ENCODE data around the gene MGAT4A. TPM values are rescaled to one million over a fixed set of nuclear protein-coding genes. Genes with fewer than 3 reads are reported as not detected.

The MGAT4A gene
- total and polyA plus RNA-seq, 2 of the 8 experiments (the other 6 are each of a cell fraction or from before 2014, with no cell fraction given) = 1.4 to 7.7 TPM

DNA sequence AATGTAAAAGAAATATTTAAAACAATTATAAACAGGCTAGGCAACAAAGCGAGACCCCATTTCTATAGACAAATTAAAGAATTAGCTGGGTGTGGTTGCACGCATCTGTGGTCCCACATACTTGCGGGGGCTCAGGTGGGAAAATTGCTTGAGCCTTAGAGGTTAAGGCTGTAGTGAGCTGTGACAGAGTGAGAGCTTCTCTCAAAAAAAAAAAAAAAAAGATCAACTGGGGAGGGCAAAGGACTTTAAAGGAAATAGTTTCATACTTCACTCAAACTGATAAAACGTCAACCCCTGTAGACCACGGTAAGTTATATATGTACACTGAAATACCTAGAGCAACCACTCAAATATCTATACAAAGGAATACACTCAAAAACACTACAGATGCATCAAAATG lies 37.5 kb downstream of the MGAT4A start:
- Histone ChIP-seq H3K9ac (replicated peaks in 1 of 4; ENCODE audit: extremely low read depth in 1 of 4, low read depth in 3 of 4, low read length in 3 of 4) (no peak overlapping the region), H3K4ac (replicated peaks; ENCODE audit: insufficient read length, low read depth, low read length) (no peak overlapping the region), H3K36me3 (ENCODE audit: control insufficient read depth in 2 of 4, insufficient read depth in 4 of 4, low read length in 3 of 4) (no peaks in the 10 kb centered on the region), H3K23me2 (ENCODE audit: low read depth, low read length) (no peaks in the 10 kb centered on the region), H3K79me2 (ENCODE audit: control insufficient read depth in 1 of 2, insufficient read depth in 2 of 2, low read length in 2 of 2) (no peaks in the 10 kb centered on the region), H4K91ac (replicated peaks; ENCODE audit: insufficient read length, low read length) (no peak overlapping the region), H2BK120ac (replicated peaks; ENCODE audit: low read depth, low read length) (no peak overlapping the region), H2BK20ac (ENCODE audit: low read length) (no peak overlapping the region), H3K27me3 (replicated peaks in 1 of 4; ENCODE audit: control insufficient read depth in 3 of 4, extremely low read depth in 1 of 4, insufficient read depth in 3 of 4, low read length in 3 of 4) (no peaks in the 10 kb centered on the region), H4K5ac (ENCODE audit: insufficient read length, low read depth, low read length) (no peak overlapping the region), H2BK5ac (ENCODE audit: low read depth, low read length) (no peak overlapping the region), H3K4me2 (ENCODE audit: insufficient read depth in 1 of 2, low read depth in 2 of 2, low read length in 2 of 2) (no peak overlapping the region), H3K4me1 (replicated peaks in 1 of 4; ENCODE audit: control insufficient read depth in 3 of 4, insufficient read depth in 4 of 4, low read length in 3 of 4) (no peaks in the 10 kb centered on the region), H2AK5ac (ENCODE audit: low read depth, low read length) (no peak overlapping the region), H3K4me3 (ENCODE audit: extremely low read depth in 1 of 4, insufficient read depth in 2 of 4, low read depth in 3 of 4, low read length in 4 of 4) (no peak overlapping the region), H2BK15ac (ENCODE audit: low read length) (no peak overlapping the region), H3K27ac (ENCODE audit: low read depth, low read length) (no peak overlapping the region), H2AFZ (ENCODE audit: low read length) (no peak overlapping the region), H3K23ac (ENCODE audit: insufficient read length) (no peak overlapping the region), H3K18ac (ENCODE audit: extremely low read depth, low read length) (no peak overlapping the region), H3K79me1 (ENCODE audit: low read depth, low read length) (no peaks in the 10 kb centered on the region), H3K56ac (replicated peaks; ENCODE audit: insufficient read length, low read depth, low read length) (no peak overlapping the region), H2BK12ac (ENCODE audit: low read depth, low read length) (no peak overlapping the region), H4K20me1 (replicated peaks in 1 of 2; ENCODE audit: control insufficient read depth in 1 of 2, insufficient read depth in 2 of 2, low read length in 2 of 2) (no peaks in the 10 kb centered on the region), H4K8ac (ENCODE audit: extremely low read depth, insufficient read depth, low read length) (no peak overlapping the region), H3K14ac (ENCODE audit: insufficient read length) (no peak overlapping the region), H3K9me3 (ENCODE audit: insufficient read depth in 2 of 2, low read depth in 1 of 2, low read length in 1 of 2) (no peaks in the 10 kb centered on the region)
- ChIA-PET CTCF (ENCODE audit: partially characterized antibody) (interaction anchor here (0.9 to 1.0 kb wide), 3 partner anchors 11 to 126 kb away, joined by 3 read pairs; no protein-coding TSS in a partner anchor), POLR2A (ENCODE audit: partially characterized antibody) (no interaction called here)
- DNase-seq (ENCODE audit: low read depth in 1 of 2, low spot score in 2 of 2) (no peak), FAIRE-seq (no peak)
- 92% methylated on average over 5 of the region's 5 CpGs; no CpG with 5 or more reads in 1 of the 2 experiments for WGBS, 2 experiments (ENCODE audit: extremely low coverage in 1 of 2, insufficient coverage in 1 of 2, insufficient read length in 1 of 2, insufficient replicate concordance in 2 of 2, low coverage in 1 of 2, low lambda C conversion rate in 2 of 2, missing lambda C conversion rate in 1 of 2)
- TF ChIP-seq RNF2 (IDR thresholded peaks at IDR 0.05; ENCODE audit: borderline replicate concordance, low read depth, low read length, missing control alignments, poor library complexity, severe bottlenecking) (no peak), EGR1 (IDR thresholded peaks at IDR 0.05; ENCODE audit: borderline replicate concordance, low read depth, low read length) (no peak), SIN3A (conservative IDR thresholded peaks at IDR 0.05 in 1 of 2, IDR thresholded peaks at IDR 0.05 in 1 of 2; ENCODE audit: low read depth in 1 of 2, low read length in 2 of 2) (no peak), EP300 (IDR thresholded peaks at IDR 0.05; ENCODE audit: borderline replicate concordance in 1 of 2, low read depth in 2 of 2, low read length in 2 of 2) (no peak), CREB1 (IDR thresholded peaks at IDR 0.05) (no peak), RBBP5 (IDR thresholded peaks at IDR 0.05; ENCODE audit: borderline replicate concordance, low read depth, low read length) (no peak), CHD1 (IDR thresholded peaks at IDR 0.05; ENCODE audit: low read depth, low read length) (no peak), SP1 (IDR thresholded peaks at IDR 0.05; ENCODE audit: low read depth, low read length) (no peak), BCL11A (IDR thresholded peaks at IDR 0.05; ENCODE audit: low read depth in 2 of 2, low read length in 2 of 2) (no peak), GTF2F1 (IDR thresholded peaks at IDR 0.05; ENCODE audit: borderline replicate concordance, low read depth, low read length) (no peak), SAP30 (IDR thresholded peaks at IDR 0.05; ENCODE audit: insufficient read depth, insufficient replicate concordance, low read length) (no peak), TBP (IDR thresholded peaks at IDR 0.05; ENCODE audit: low read depth, low read length) (no peak), SRF (IDR thresholded peaks at IDR 0.05; ENCODE audit: low read depth, low read length) (no peak), MAFK (IDR thresholded peaks at IDR 0.05; ENCODE audit: low read depth, low read length) (no peak), ZNF274 (IDR thresholded peaks at IDR 0.05; ENCODE audit: borderline replicate concordance, extremely low read depth, low read length) (no peak)

All from H1 (cell line).